Measurements from ENCODE around the gene KLHL35.
A peak's percentile ranks its signal among the peaks of the same experiment; 100 is the strongest.

The KLHL35 gene

DNA sequence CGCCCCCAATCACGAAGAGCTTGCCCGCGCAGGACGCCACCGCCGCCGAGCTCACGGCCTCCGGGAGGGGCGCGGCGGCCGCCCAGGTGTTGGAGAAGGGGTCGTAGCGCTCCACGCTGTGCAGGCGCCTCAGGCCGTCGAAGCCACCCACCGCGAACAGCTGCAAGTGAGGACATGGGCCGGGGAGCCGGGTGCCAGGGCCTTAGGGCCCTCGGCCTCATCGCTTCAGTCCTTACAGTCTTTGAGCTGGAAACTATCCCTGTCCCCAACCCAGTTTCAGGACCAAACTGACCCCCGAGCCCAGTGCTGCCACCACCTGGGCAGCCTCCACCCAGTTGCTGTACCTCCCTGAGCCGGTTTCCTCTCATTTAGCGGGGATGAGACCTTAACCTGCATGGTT lies 7.6 kb downstream of the KLHL35 start:
- peaks cover 4% of the 10 kb centered on the region for H3K27me3 ChIP-seq (ENCODE audit: insufficient read depth, poor library complexity, severe bottlenecking)

DNA sequence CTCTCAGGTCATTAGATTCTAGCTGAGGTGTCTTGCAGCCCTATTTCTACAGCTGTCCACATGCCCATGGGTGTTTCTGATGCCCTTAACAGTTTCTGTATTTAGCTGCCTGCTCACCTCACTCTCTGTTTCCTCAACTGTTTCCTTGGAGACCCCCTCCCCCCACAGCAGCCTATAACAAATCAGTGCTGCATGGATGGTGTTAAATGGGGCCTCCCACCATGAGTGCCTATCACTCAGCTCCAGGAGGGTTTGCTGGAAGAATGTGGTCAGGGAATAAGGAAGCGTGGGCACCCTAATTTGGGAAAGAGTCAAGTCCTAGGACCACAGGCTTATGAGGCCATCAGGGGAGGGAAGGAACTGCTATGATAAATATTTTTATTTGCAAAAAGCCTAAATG lies 8.6 kb downstream of the KLHL35 start:
- H3K27me3 ChIP-seq (ENCODE audit: insufficient read depth, poor library complexity, severe bottlenecking): peaks cover 3% of the 10 kb centered on the region
- DNase-seq (ENCODE audit: low spot score) (no peak), ATAC-seq (ENCODE audit: low read depth) (no peak)
- H3K36me3 ChIP-seq (ENCODE audit: low read depth): peaks cover 17% of the 10 kb centered on the region
- H3K4me3 ChIP-seq (ENCODE audit: severe bottlenecking): no peak overlapping the region
- peaks cover 13% of the 10 kb centered on the region for H3K4me1 ChIP-seq (ENCODE audit: insufficient read depth, poor library complexity, severe bottlenecking)
- H3K27ac ChIP-seq (ENCODE audit: poor library complexity, severe bottlenecking): no peak overlapping the region
- no peaks in the 10 kb centered on the region for H3K9me3 ChIP-seq (ENCODE audit: severe bottlenecking)
- TF ChIP-seq, protein P1, sequence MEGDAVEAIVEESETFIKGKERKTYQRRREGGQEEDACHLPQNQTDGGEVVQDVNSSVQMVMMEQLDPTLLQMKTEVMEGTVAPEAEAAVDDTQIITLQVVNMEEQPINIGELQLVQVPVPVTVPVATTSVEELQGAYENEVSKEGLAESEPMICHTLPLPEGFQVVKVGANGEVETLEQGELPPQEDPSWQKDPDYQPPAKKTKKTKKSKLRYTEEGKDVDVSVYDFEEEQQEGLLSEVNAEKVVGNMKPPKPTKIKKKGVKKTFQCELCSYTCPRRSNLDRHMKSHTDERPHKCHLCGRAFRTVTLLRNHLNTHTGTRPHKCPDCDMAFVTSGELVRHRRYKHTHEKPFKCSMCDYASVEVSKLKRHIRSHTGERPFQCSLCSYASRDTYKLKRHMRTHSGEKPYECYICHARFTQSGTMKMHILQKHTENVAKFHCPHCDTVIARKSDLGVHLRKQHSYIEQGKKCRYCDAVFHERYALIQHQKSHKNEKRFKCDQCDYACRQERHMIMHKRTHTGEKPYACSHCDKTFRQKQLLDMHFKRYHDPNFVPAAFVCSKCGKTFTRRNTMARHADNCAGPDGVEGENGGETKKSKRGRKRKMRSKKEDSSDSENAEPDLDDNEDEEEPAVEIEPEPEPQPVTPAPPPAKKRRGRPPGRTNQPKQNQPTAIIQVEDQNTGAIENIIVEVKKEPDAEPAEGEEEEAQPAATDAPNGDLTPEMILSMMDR (IDR thresholded peaks at IDR 0.05; ENCODE audit: poor library complexity, severe bottlenecking): no peak

More for the DNA sequence above, 7.6 kb downstream of the KLHL35 start:
- H3K4me3 ChIP-seq (ENCODE audit: severe bottlenecking): no peak overlapping the region
- DNase-seq (ENCODE audit: low spot score) (peak; percentile 38), ATAC-seq (ENCODE audit: low read depth) (no peak)
- H3K9me3 ChIP-seq (ENCODE audit: severe bottlenecking): no peaks in the 10 kb centered on the region
- peaks cover 5% of the 10 kb centered on the region for H3K4me1 ChIP-seq (ENCODE audit: insufficient read depth, poor library complexity, severe bottlenecking)
- TF ChIP-seq, protein P1 (IDR thresholded peaks at IDR 0.05; ENCODE audit: poor library complexity, severe bottlenecking): peak; percentile 7
- H3K36me3 ChIP-seq (ENCODE audit: low read depth): peaks cover 14% of the 10 kb centered on the region
- H3K27ac ChIP-seq (ENCODE audit: poor library complexity, severe bottlenecking): no peak overlapping the region

DNA sequence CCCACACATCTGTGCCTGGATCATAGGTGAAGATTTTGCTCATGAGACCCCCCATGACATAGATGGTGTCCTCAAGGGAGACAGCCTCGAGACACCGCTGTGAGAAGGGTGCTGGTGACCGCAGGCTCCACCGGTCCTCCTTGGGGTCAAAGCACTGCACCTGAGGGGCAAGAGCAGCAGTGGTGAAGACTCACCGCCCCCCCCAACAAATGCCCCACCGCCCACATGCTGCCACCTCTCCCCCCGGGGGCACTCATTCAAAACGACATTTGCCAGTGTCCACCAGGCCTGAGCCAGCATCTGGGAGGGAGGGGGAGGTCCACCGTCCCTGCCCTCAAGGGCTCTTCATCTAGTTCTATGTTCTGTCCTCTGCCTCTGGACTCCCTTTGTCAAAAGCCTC lies 9.3 kb downstream of the KLHL35 start:
- peaks cover 17% of the 10 kb centered on the region for H3K4me1 ChIP-seq (ENCODE audit: insufficient read depth, poor library complexity, severe bottlenecking)
- H3K36me3 ChIP-seq (ENCODE audit: low read depth): peaks cover 17% of the 10 kb centered on the region
- H3K27ac ChIP-seq (ENCODE audit: poor library complexity, severe bottlenecking): no peak overlapping the region
- TF ChIP-seq, protein P1 (IDR thresholded peaks at IDR 0.05; ENCODE audit: poor library complexity, severe bottlenecking): no peak
- no peak overlapping the region for H3K4me3 ChIP-seq (ENCODE audit: severe bottlenecking)
- ATAC-seq (ENCODE audit: low read depth) (no peak), DNase-seq (ENCODE audit: low spot score) (no peak)
- H3K27me3 ChIP-seq (ENCODE audit: insufficient read depth, poor library complexity, severe bottlenecking): no peaks in the 10 kb centered on the region
- no peaks in the 10 kb centered on the region for H3K9me3 ChIP-seq (ENCODE audit: severe bottlenecking)

DNA sequence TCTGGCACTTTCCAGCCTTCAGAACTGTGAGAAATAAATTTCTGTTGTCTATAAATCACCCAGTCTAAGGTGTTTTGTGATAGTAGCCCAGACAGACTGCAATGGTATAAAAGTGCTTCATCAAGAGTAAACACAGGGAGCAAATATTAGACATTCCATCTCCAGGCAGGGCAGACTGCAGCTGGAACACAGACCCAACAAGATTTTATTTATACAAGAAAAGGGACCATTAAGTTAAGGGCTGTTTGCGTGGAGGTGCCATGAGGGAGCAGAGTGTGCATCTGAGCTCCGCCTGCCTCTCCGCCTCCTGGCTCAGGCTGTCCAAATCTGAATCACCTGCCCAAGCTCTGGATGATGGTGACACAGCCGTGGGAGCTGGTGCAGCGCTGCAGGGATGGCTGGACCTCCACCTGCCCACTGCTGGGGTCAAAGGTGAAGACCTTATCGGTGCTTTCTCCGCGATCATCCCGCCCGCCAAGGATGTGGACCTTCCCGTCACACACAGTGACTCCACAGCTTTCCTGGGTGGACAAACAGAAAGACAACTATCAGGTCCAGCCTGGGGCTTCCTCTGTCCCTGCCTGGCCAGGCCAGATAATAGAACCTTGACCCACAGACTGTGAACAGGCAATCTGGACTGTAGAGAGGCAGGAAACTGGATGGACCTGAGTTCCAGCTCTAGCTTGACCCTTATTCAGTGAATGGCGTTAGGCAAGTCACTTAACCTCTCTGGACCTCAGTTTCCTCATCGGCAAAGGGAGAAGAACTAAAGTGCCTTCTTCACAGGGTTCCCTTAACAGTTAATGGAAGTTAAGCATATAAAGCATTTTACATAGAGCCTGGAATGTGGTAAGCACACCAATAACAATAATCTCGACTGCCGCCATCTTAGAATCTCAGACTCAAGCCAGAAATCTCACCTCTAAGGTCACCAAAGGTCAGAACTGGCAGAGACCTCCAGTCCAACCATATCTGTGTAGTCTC lies 10.5 kb downstream of the KLHL35 start:
- no peaks in the 10 kb centered on the region for H3K27me3 ChIP-seq (ENCODE audit: insufficient read depth, poor library complexity, severe bottlenecking)
- H3K4me3 ChIP-seq (ENCODE audit: severe bottlenecking): no peak overlapping the region
- H3K4me1 ChIP-seq (ENCODE audit: insufficient read depth, poor library complexity, severe bottlenecking): peaks cover 26% of the 10 kb centered on the region
- H3K36me3 ChIP-seq (ENCODE audit: low read depth): peaks cover 22% of the 10 kb centered on the region
- H3K27ac ChIP-seq (ENCODE audit: poor library complexity, severe bottlenecking): peak overlapping the region; percentile 92
- ATAC-seq (ENCODE audit: low read depth) (0 out of 3 replicates have a peak, but pooled peaks have one; percentile 8), DNase-seq (ENCODE audit: low spot score) (no peak)
- H3K9me3 ChIP-seq (ENCODE audit: severe bottlenecking): no peaks in the 10 kb centered on the region
- TF ChIP-seq, protein P1 (IDR thresholded peaks at IDR 0.05; ENCODE audit: poor library complexity, severe bottlenecking): no peak

DNA sequence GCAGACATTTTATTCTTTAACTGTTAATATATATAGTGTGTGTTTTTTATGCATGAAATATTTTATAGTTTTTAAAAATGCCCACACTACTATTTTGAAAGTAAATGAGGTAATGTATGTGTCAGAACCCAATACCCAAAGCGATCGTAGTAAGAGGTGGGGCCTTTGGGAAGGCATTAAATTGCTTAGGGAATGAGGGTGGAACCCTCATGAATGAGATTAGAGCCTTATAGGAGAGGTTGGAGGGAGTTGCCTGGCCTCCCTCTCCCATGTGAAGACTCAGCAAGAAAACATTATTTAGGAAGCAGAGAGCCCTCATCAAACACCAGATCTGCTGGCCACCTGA lies 11.1 kb downstream of the KLHL35 start:
- no peak overlapping the region for H3K4me3 ChIP-seq (ENCODE audit: severe bottlenecking)
- H3K36me3 ChIP-seq (ENCODE audit: low read depth): peaks cover 26% of the 10 kb centered on the region
- TF ChIP-seq, protein P1 (IDR thresholded peaks at IDR 0.05; ENCODE audit: poor library complexity, severe bottlenecking): no peak
- no peaks in the 10 kb centered on the region for H3K27me3 ChIP-seq (ENCODE audit: insufficient read depth, poor library complexity, severe bottlenecking)
- DNase-seq (ENCODE audit: low spot score): no peak
- no peak for ATAC-seq (ENCODE audit: low read depth)
- peaks cover 26% of the 10 kb centered on the region for H3K4me1 ChIP-seq (ENCODE audit: insufficient read depth, poor library complexity, severe bottlenecking)
- no peaks in the 10 kb centered on the region for H3K9me3 ChIP-seq (ENCODE audit: severe bottlenecking)
- peak overlapping the region; percentile 92 for H3K27ac ChIP-seq (ENCODE audit: poor library complexity, severe bottlenecking)
